HFF-Myc (cell line): ENCODE measurements around the gene RBBP6.
A peak's percentile ranks its signal among the peaks of the same experiment; 100 is the strongest.

ENCODE experiments used
- DNase-seq: peaks from one replicate; pipeline ENCODE4 v3.0.0-alpha.2; 2011; ENCODE audit warnings: low read depth; ENCODE audit errors: extremely low read depth
- H3K4me3 ChIP-seq: replicated peaks from 2 replicates; pipeline ENCODE4 v1.5.1; 2011; ENCODE audit warnings: low read depth, mild to moderate bottlenecking, control low read depth, low read length
- CTCF ChIP-seq: IDR thresholded peaks from 2 replicates; pipeline ENCODE4 v1.5.1; 2012; ENCODE audit warnings: mild to moderate bottlenecking, low read depth, low read length, control low read depth; ENCODE audit errors: missing control alignments

Gene RBBP6

GRCh38 chr16:24540602-24541210 is 1.3 kb downstream of the RBBP6 start:
- H3K4me3 ChIP-seq: peak overlapping the region; percentile 97
- DNase-seq: no peak
- TF ChIP-seq CTCF: no peak

DNA sequence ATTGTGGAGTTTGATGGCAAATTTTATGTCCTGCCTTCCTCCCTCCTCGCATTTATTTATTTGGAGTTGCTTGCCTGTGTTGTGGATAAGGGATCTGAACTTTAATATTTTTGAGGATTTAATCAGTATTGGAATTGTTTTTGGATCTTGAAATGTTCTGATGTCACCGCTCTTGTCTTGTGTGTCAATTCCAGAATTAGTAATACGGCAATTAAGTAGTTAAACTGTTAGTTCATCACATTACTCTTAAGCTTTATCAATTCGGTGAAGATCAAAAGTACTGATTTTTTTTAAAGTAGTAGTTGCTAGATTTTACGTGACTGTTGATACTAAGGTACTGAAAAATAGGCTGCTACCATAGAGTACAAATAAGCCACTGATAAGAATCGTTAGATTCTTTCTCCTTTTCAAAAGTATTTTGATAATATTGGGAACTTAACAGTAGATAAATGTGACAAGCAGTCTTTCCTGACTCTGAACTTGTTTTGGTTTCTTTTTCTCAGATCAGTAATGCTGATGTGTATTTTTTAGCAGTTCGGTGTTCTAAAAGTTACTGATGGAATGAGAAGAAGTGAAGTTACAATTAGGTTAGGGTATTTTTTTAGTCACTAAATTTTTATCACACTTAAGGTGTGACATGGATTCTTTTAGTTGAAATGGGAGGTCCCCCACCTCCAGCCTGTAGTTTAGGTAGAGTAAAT is 2.0 kb downstream of the RBBP6 start:
- DNase-seq: no peak
- TF ChIP-seq CTCF: no peak
- H3K4me3 ChIP-seq: peak overlapping the region; percentile 97

DNA sequence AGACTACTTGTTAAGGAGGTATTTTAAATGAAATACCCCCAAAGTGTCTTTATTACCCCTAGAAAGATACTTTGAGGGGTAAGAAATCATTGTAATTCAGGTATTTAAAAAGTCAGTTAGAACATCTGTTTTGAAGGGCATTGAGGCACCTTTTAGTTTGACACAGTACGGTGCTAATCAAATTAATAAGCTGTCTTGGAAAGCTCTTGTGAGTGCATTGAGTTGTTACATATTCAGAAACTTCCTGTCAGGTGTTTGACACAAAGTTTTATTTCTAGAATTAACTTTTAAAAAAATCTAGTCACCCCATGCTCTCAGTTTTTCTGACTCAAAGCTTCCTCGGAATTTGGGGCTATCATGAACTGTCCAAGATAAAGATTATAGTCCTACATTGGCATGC is 4.6 kb downstream of the RBBP6 start:
- H3K4me3 ChIP-seq: peak overlapping the region; percentile 97
- no peak for DNase-seq
- TF ChIP-seq CTCF: no peak

GRCh38 chr16:24544640-24545039 is 5.3 kb downstream of the RBBP6 start:
- no peak for DNase-seq
- no peak overlapping the region for H3K4me3 ChIP-seq
- no peak for TF ChIP-seq CTCF

GRCh38 chr16:24550295-24550694 is 10.9 kb downstream of the RBBP6 start:
- H3K4me3 ChIP-seq: no peak overlapping the region
- no peak for TF ChIP-seq CTCF
- no peak for DNase-seq

DNA sequence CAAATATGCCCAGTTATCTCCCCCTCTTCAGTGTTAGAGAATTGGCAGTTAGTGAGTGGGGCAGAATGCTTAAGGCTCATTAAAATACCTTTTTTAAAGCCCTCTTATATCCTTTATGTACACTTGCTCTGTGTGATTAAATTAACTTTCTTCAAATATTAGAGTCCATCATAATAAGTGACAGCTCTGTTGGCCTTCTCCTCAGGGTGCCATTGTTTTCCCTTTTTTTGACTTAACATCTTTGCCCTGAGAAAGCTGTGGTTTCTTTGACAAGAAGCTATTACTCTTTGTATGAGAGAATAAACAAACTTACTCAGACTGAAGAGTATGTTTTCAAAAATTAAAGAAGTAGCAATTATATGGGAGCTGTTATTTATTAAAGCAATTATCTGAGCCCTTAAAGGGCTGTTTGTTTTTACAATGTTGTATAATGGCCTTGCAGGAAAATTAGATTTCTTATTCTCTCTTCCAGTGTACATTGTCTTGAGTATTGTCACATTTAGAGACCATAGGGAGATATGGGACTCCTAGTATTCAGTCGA is 13.4 kb downstream of the RBBP6 start:
- DNase-seq: no peak
- no peak for TF ChIP-seq CTCF
- H3K4me3 ChIP-seq: no peak overlapping the region
